Parathyroid adenoma (tissue), 2 donors: Measurements from ENCODE around the gene KIRREL3.

ENCODE experiments used
- H2AFZ ChIP-seq: fragments of 300-600 bp; sonication (generic); one replicate; pipeline ENCODE4 v1.7.0; 2017; ENCODE audit warnings: antibody characterized with exemption, mild to moderate bottlenecking
- H3K27ac ChIP-seq: fragments of 300-600 bp; sonication (generic); one replicate; pipeline ENCODE4 v1.7.0; 2017
- H3K27me3 ChIP-seq: fragments of 300-600 bp; sonication (generic); one replicate; pipeline ENCODE4 v1.7.0; 2017; ENCODE audit warnings: low read length; ENCODE audit not compliant: control insufficient read depth, insufficient read depth
- H3K36me3 ChIP-seq: fragments of 300-600 bp; sonication (generic); one replicate; pipeline ENCODE4 v1.7.0; 2017; ENCODE audit warnings: low read length; ENCODE audit not compliant: control insufficient read depth, insufficient read depth
- H3K4me1 ChIP-seq: fragments of 300-600 bp; sonication (generic); one replicate; pipeline ENCODE4 v1.7.0; 2017; ENCODE audit warnings: control low read depth
- H3K4me2 ChIP-seq: fragments of 300-600 bp; sonication (generic); one replicate; pipeline ENCODE4 v1.7.0; 2017; ENCODE audit warnings: low read length
- H3K4me3 ChIP-seq: fragments of 300-600 bp; sonication (generic); one replicate; pipeline ENCODE4 v1.7.0; 2017; ENCODE audit warnings: low read depth, low read length
- H3K79me2 ChIP-seq: fragments of 300-600 bp; sonication (generic); one replicate; pipeline ENCODE4 v1.7.0; 2017; ENCODE audit warnings: control low read depth
- H3K9ac ChIP-seq: fragments of 300-600 bp; sonication (generic); one replicate; pipeline ENCODE4 v1.7.0; 2017; ENCODE audit warnings: mild to moderate bottlenecking
- H3K9me3 ChIP-seq: fragments of 300-600 bp; sonication (generic); one replicate; pipeline ENCODE4 v1.7.0; 2017; ENCODE audit warnings: low read length; ENCODE audit not compliant: control insufficient read depth
- TF ChIP-seq, protein P1 (sequence below): fragments of 300-600 bp; sonication (generic); IDR thresholded peaks from one replicate; pipeline ENCODE4 v1.7.0; 2017; ENCODE audit warnings: antibody characterized with exemption, mild to moderate bottlenecking
- donor health status: primary hyperparathyroidism.

The KIRREL3 gene

DNA sequence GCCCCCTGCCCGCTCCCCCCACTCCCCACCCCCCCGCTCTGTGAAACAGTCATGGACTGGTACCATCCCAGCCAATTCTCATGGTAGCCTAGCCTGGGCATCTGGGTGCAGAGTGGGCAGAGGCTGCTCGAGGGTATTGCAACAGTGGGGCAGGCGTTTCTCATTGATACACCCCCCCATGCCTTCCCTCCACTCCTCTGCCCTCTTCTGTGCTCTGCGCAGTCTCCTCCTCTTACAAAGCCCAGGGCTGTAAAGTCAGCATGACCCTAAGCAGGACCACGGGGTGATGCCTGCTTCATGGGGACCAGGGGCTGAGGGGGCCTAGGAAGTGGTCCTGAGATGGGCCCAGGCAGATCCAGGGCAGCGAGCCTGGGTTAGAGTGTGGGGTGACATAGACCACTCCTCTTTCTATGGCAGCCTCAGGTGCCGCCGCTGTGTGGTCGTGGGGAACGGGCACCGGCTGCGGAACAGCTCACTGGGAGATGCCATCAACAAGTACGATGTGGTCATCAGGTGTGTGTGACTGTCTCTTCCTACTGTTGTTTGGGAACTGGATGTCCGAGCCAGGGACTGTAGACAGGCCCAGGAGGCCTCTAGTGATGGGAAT lies 592.8 kb downstream of the KIRREL3 start:
- Histone ChIP-seq H3K4me3 (no peak overlapping the region), H3K36me3 (no peaks in the 10 kb centered on the region), H3K27me3 (no peaks in the 10 kb centered on the region), H3K4me2 (no peak overlapping the region), H2AFZ (no peak overlapping the region), H3K79me2 (no peaks in the 10 kb centered on the region), H3K9ac (no peak overlapping the region), H3K4me1 (no peaks in the 10 kb centered on the region), H3K27ac (no peak overlapping the region), H3K9me3 (no peaks in the 10 kb centered on the region)
- TF ChIP-seq, protein P1, sequence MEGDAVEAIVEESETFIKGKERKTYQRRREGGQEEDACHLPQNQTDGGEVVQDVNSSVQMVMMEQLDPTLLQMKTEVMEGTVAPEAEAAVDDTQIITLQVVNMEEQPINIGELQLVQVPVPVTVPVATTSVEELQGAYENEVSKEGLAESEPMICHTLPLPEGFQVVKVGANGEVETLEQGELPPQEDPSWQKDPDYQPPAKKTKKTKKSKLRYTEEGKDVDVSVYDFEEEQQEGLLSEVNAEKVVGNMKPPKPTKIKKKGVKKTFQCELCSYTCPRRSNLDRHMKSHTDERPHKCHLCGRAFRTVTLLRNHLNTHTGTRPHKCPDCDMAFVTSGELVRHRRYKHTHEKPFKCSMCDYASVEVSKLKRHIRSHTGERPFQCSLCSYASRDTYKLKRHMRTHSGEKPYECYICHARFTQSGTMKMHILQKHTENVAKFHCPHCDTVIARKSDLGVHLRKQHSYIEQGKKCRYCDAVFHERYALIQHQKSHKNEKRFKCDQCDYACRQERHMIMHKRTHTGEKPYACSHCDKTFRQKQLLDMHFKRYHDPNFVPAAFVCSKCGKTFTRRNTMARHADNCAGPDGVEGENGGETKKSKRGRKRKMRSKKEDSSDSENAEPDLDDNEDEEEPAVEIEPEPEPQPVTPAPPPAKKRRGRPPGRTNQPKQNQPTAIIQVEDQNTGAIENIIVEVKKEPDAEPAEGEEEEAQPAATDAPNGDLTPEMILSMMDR, result no peak

DNA sequence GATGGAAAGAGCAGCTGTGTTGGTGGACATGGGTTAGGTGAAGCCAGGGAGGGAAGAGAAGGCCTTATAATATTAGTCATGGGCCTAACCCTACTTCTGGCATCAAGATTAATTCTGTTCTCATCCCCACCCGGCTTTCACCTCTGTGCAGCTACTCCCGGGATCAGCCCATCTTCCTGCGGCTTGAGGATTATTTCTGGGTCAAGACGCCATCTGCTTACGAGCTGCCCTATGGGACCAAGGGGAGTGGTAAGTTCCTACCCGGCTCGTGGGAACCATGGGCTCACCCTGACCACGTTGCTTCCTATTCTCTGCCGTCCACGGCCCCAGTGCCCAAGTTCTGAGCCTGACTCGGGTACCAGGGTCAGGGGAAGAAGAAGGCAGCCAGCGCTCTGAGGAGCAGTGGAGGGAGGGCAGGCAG lies 593.5 kb downstream of the KIRREL3 start:
- no peak overlapping the region for H3K9ac ChIP-seq
- TF ChIP-seq, protein P1, result no peak
- no peaks in the 10 kb centered on the region for H3K9me3 ChIP-seq
- no peak overlapping the region for H3K27ac ChIP-seq
- no peaks in the 10 kb centered on the region for H3K4me1 ChIP-seq
- H3K4me3 ChIP-seq, result no peak overlapping the region
- H3K36me3 ChIP-seq, result no peaks in the 10 kb centered on the region
- H3K27me3 ChIP-seq, result no peaks in the 10 kb centered on the region
- H3K79me2 ChIP-seq, result no peaks in the 10 kb centered on the region
- H2AFZ ChIP-seq, result no peak overlapping the region
- H3K4me2 ChIP-seq, result no peak overlapping the region

DNA sequence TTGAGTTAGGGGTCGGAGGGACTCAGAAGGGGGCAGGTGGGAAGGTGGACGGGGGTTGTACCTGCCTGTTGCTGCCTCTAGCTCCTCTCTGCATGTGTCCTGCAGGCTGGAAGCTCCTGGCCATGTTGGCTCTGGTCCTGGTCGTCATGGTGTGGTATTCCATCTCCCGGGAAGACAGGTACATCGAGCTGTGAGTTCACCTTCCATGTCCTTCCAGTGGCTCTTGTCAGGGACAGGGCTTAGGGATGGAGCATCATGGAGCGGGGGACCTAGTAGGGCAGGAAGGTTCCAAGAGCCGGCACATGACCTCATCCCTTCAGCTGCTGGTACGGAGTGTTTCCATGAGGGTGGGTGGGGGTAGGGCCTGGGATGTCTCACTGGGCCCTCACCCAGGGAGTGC lies 594.2 kb downstream of the KIRREL3 start:
- H3K4me1 ChIP-seq, result no peaks in the 10 kb centered on the region

DNA sequence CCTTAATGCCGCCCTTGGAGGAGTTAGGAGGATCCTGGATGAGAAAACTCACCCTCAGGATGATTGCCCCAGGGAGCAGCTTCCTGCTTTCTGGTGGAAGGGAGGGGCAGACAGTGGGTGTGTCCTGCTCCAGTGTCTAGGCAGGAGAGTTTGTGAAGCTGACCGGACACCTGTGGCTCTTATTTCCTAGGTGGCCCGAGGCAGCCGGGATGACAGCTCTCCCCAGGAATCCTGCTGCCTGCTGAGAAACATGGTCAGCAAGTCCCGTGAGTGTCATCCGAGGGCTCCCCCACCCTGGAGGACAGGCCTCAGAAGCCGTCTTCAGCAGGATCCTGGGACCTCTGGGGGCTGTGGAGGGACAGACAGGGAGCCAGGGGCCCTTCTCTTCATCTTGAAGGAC lies 594.7 kb downstream of the KIRREL3 start:
- Histone ChIP-seq H3K79me2 (no peaks in the 10 kb centered on the region), H3K9ac (no peak overlapping the region), H3K4me1 (no peaks in the 10 kb centered on the region), H3K4me2 (no peak overlapping the region), H3K27me3 (no peaks in the 10 kb centered on the region), H3K27ac (no peak overlapping the region), H2AFZ (no peak overlapping the region), H3K9me3 (no peaks in the 10 kb centered on the region), H3K36me3 (no peaks in the 10 kb centered on the region), H3K4me3 (no peak overlapping the region)
- TF ChIP-seq, protein P1, result no peak

More for the DNA sequence above, 594.2 kb downstream of the KIRREL3 start:
- Histone ChIP-seq H3K27me3 (no peaks in the 10 kb centered on the region), H3K79me2 (no peaks in the 10 kb centered on the region), H3K9me3 (no peaks in the 10 kb centered on the region), H3K4me2 (no peak overlapping the region), H2AFZ (no peak overlapping the region), H3K36me3 (no peaks in the 10 kb centered on the region), H3K27ac (no peak overlapping the region), H3K4me3 (no peak overlapping the region), H3K9ac (no peak overlapping the region)
- TF ChIP-seq, protein P1, result no peak

DNA sequence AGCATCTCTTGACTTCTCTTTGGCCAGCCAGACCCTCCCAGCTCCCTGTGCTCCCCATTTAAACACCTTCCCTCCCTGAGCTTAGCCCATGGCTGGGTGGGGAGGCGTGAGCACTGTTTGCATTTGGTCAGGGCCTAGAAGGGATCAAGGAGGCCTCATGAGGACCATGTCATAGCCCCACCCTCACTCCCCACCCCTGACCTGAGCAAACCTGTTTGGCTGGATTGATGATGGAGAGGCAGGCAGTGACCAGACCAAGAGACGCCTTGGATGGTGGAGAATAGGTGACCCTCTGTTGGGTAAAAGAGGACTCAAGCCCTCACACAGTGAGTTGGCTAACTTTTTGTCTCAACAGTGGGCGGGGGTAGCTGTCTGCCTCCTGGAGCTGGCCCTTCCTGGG lies 595.2 kb downstream of the KIRREL3 start:
- H3K27ac ChIP-seq, result no peak overlapping the region
- H3K4me1 ChIP-seq, result no peaks in the 10 kb centered on the region
- no peaks in the 10 kb centered on the region for H3K79me2 ChIP-seq

More for the DNA sequence above, 595.2 kb downstream of the KIRREL3 start:
- Histone ChIP-seq H3K4me2 (no peak overlapping the region), H3K9me3 (no peaks in the 10 kb centered on the region), H2AFZ (no peak overlapping the region), H3K4me3 (no peak overlapping the region), H3K9ac (no peak overlapping the region), H3K36me3 (no peaks in the 10 kb centered on the region), H3K27me3 (no peaks in the 10 kb centered on the region)
- TF ChIP-seq, protein P1, result no peak
